OCI-LY3 (cell line): Measurements from ENCODE around the gene PSMA3.
"Not testable (repeated sequence)": the region's sequence is repeated elsewhere in the genome, so short reads cannot be mapped to it uniquely, and the experiment has no call there.

Source experiments
- H2AFZ ChIP-seq: fragments of 200-600, 300-600 bp; shearing (Covaris generic); 2 replicates; pipeline ENCODE4 v1.6.0; 2014; ENCODE audit warnings: antibody characterized with exemption, low read depth, low read length
- H3K27ac ChIP-seq: fragments of 200-600, 300-600 bp; sonication (generic); 2 replicates; pipeline ENCODE4 v1.5.1; 2014; ENCODE audit warnings: mild to moderate bottlenecking, low read length, moderate library complexity, mixed read lengths
- H3K27me3 ChIP-seq: fragments of 200-600, 300-600 bp; sonication (generic); 2 replicates; pipeline ENCODE4 v1.6.1; 2014; ENCODE audit warnings: low read depth, low read length, mixed read lengths
- H3K36me3 ChIP-seq: fragments of 200-600, 300-600 bp; sonication (generic); replicated peaks from 2 replicates; pipeline ENCODE3; 2014; ENCODE audit warnings: low read depth, low read length, mixed read lengths
- H3K4me1 ChIP-seq: fragments of 300-600, 200-600 bp; sonication (generic); 2 replicates; pipeline ENCODE4 v1.6.1; 2014; ENCODE audit warnings: low read length, mixed read lengths
- H3K4me2 ChIP-seq: fragments of 200-600, 300-600 bp; sonication (generic); 2 replicates; pipeline ENCODE4 v1.6.1; 2014; ENCODE audit warnings: low read length, mixed read lengths
- H3K4me3 ChIP-seq: fragments of 300-600, 200-600 bp; sonication (generic); 2 replicates; pipeline ENCODE4 v1.5.1; 2014; ENCODE audit warnings: antibody characterized with exemption, mild to moderate bottlenecking, low read length, moderate library complexity
- H3K79me2 ChIP-seq: fragments of 300-600, 200-600 bp; shearing (Covaris generic); 2 replicates; pipeline ENCODE4 v1.6.1; 2014; ENCODE audit warnings: mild to moderate bottlenecking, low read length, mixed read lengths
- H3K9ac ChIP-seq: fragments of 300-600, 200-600 bp; shearing (Covaris generic); 2 replicates; pipeline ENCODE4 v1.6.0; 2014; ENCODE audit warnings: mild to moderate bottlenecking, low read length, moderate library complexity
- H3K9me3 ChIP-seq: fragments of 200-600, 300-600 bp; shearing (Covaris generic); 2 replicates; pipeline ENCODE4 v1.6.1; 2014; ENCODE audit warnings: low read length, mixed read lengths; ENCODE audit not compliant: insufficient read depth
- H4K20me1 ChIP-seq: fragments of 200-600, 300-600 bp; sonication (generic); 2 replicates; pipeline ENCODE4 v1.6.1; 2016; ENCODE audit warnings: low read length, mixed read lengths; ENCODE audit not compliant: insufficient read depth
- EZH2phosphoT487 ChIP-seq: fragments of 200-600 bp; shearing (Covaris generic); IDR thresholded peaks from 2 replicates; pipeline ENCODE4 v1.6.1; 2018; ENCODE audit warnings: antibody characterized with exemption, mixed run types, low read depth
- TF ChIP-seq, protein P1 (sequence below): fragments of 200-600, 300-600 bp; sonication (generic); IDR thresholded peaks from 2 replicates; pipeline ENCODE4 v1.5.1; 2014; ENCODE audit warnings: antibody characterized with exemption, low read length, low read depth

PSMA3 gene

DNA sequence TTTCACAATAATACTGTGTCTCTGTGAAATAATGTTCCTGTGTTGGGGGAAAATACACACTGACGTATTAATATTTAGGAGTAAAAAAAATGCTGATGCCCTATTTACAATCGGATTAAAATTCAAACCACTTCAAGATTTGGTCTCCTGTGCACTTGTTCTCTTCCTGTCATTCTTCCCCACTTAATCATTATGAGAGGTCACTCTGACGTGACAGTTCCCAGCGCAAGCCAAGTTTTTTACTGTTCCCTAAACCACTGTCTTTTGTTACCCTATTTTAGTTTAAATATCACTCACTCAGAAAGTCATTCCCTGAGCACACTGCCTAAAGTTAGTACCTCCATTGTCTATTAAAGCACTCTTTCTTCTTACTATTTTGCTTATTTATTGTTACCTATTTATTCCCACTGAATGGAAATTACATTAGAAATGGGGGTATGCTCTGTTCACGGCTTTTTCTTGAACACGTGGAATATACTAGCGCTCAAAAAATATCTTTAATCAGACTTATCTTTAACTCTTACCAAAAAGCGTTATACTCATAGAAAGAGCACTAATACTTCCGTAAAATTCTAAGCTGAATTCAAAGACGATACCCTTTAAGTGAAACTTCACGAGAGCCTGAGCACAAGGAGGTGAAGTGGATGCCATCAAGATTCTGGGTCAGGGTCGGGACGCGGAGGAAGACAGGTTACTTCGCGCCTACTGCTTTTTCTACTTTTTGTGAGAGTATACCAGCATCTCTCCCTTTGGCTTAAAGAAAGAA, 670 bp upstream of the PSMA3 start:
- Histone ChIP-seq H2AFZ (peak overlapping the region; percentile 59), H3K27me3 (no peaks in the 10 kb centered on the region), H4K20me1 (peaks cover 30% of the 10 kb centered on the region), H3K79me2 (peaks cover 44% of the 10 kb centered on the region), H3K4me3 (peak overlapping the region; percentile 91), H3K27ac (peak overlapping the region; percentile 78), H3K4me1 (peaks cover 31% of the 10 kb centered on the region), H3K9me3 (no peaks in the 10 kb centered on the region), H3K9ac (peak overlapping the region; percentile 94), H3K4me2 (peak overlapping the region; percentile 77), H3K36me3 (peaks cover 16% of the 10 kb centered on the region)
- no peak for TF ChIP-seq EZH2phosphoT487
- TF ChIP-seq, protein P1, sequence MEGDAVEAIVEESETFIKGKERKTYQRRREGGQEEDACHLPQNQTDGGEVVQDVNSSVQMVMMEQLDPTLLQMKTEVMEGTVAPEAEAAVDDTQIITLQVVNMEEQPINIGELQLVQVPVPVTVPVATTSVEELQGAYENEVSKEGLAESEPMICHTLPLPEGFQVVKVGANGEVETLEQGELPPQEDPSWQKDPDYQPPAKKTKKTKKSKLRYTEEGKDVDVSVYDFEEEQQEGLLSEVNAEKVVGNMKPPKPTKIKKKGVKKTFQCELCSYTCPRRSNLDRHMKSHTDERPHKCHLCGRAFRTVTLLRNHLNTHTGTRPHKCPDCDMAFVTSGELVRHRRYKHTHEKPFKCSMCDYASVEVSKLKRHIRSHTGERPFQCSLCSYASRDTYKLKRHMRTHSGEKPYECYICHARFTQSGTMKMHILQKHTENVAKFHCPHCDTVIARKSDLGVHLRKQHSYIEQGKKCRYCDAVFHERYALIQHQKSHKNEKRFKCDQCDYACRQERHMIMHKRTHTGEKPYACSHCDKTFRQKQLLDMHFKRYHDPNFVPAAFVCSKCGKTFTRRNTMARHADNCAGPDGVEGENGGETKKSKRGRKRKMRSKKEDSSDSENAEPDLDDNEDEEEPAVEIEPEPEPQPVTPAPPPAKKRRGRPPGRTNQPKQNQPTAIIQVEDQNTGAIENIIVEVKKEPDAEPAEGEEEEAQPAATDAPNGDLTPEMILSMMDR, result no peak

DNA sequence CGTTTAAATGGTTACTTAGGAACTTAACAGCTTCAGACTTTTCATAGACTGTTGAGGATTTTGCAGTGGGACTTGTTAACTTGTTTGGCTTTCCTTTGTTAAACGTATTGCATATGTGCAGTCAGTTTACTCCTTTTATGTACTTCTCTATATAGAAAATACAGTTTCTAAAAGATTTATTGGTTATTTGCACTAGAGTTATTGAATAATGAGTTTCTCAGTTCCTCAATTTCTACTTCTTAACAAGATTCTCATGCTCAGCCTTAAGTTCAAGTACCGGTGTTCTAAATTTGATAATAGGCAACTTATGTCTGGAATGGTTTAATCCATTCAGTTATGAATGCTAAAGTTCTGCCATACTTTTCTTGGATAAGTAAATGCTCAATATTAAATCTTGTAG, 919 bp downstream of the PSMA3 start:
- Histone ChIP-seq H3K4me1 (peaks cover 28% of the 10 kb centered on the region), H3K27me3 (no peaks in the 10 kb centered on the region), H4K20me1 (peaks cover 39% of the 10 kb centered on the region), H3K9ac (peak overlapping the region; percentile 94), H3K9me3 (no peaks in the 10 kb centered on the region), H3K79me2 (peaks cover 60% of the 10 kb centered on the region), H3K36me3 (peaks cover 24% of the 10 kb centered on the region), H3K4me3 (peak overlapping the region; percentile 91), H3K27ac (peak overlapping the region; percentile 91), H2AFZ (no peak overlapping the region), H3K4me2 (peak overlapping the region; percentile 98)
- TF ChIP-seq EZH2phosphoT487, result no peak
- TF ChIP-seq, protein P1, result no peak

DNA sequence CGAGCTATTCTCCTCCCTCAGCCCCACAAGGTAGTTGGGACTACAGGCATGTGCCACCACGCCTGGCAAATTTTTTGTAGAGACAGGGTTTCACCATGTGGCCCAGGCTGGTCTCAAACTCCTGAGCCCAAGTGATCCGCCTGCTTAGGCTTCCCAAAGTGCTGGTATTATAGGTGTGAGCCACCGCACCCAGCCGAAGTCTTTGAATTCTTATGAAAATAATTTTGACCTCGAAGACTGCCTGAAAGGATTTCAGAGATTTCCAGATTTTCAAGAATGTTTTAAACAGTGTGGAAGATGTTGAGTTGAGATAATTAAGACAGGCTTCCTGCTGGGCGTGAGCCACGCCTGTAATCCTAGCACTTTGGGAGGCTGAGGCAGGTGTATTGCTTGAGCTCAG, 5.0 kb downstream of the PSMA3 start:
- peaks cover 61% of the 10 kb centered on the region for H4K20me1 ChIP-seq
- H3K36me3 ChIP-seq, result peaks cover 52% of the 10 kb centered on the region
- no peaks in the 10 kb centered on the region for H3K27me3 ChIP-seq
- H3K79me2 ChIP-seq, result peaks cover 99% of the 10 kb centered on the region
- no peak overlapping the region for H3K9ac ChIP-seq
- no peak overlapping the region for H3K4me2 ChIP-seq
- H3K4me3 ChIP-seq, result no peak overlapping the region
- no peak overlapping the region for H3K27ac ChIP-seq
- H3K4me1 ChIP-seq, result peaks cover 20% of the 10 kb centered on the region
- TF ChIP-seq, protein P1, result no peak
- TF ChIP-seq EZH2phosphoT487, result no peak
- H2AFZ ChIP-seq, result no peak overlapping the region
- H3K9me3 ChIP-seq, result no peaks in the 10 kb centered on the region

DNA sequence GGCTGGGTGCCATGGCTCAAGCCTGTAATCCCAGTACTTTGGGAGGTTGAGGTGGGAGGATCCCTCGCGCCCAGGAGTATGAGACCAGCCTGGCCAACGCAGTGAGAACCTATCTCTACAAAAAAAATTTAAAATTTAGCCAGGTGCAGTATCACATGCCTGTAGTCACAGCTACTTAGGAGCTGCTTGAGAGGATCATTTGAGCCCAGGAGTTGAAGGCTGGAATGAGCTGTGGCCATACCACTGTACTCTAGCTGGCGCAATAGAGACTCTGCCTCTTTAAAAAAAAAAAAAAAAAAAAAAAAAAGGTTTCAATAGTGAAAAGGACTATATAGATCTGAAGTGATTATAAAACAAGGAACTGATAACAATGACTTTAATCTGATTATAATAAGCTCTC, 13.5 kb downstream of the PSMA3 start:
- no peak overlapping the region for H3K9ac ChIP-seq
- no peaks in the 10 kb centered on the region for H3K9me3 ChIP-seq
- H3K4me1 ChIP-seq, result no peaks in the 10 kb centered on the region
- H2AFZ ChIP-seq, result no peak overlapping the region
- no peaks in the 10 kb centered on the region for H3K27me3 ChIP-seq
- H3K79me2 ChIP-seq, result peaks cover 84% of the 10 kb centered on the region
- no peak overlapping the region for H3K27ac ChIP-seq
- no peak overlapping the region for H3K4me2 ChIP-seq
- H4K20me1 ChIP-seq, result peaks cover 12% of the 10 kb centered on the region; the same call in 1 of the 2 replicates
- TF ChIP-seq, protein P1, result no peak
- no peak for TF ChIP-seq EZH2phosphoT487
- peaks cover 49% of the 10 kb centered on the region for H3K36me3 ChIP-seq
- H3K4me3 ChIP-seq, result no peak overlapping the region

DNA sequence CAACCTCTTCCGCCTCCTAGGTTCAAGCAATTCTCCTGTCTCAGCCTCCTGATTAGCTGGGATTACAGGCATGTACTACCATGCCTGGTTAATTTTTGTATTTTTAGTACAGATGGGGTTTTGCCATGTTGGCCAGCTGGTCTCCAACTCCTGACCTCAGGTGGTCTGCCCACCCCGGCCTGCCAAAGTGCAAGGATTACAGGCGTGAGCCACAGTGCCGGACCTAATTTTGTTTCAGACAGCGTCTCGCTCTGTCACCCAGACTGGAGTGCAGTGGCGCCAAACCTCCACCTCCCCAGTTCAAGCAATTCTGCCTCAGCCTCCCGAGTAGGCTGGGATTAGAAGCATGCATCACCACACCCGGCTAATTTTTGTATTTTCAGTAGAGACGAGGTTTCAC, 17.4 kb downstream of the PSMA3 start:
- Histone ChIP-seq H3K36me3 (peaks cover 72% of the 10 kb centered on the region), H4K20me1 (peaks cover 12% of the 10 kb centered on the region; the same call in 1 of the 2 replicates), H3K79me2 (peaks cover 70% of the 10 kb centered on the region)
- not testable (repeated sequence) for H3K4me1 ChIP-seq, H3K9ac ChIP-seq, H2AFZ ChIP-seq, H3K4me3 ChIP-seq, H3K4me2 ChIP-seq, H3K27ac ChIP-seq, H3K27me3 ChIP-seq, H3K9me3 ChIP-seq
